Esophagus muscularis mucosa (tissue), 3 donors: ENCODE data around the gene TMA7.

Experiments used
- EP300 ChIP-seq: sonication (generic); formaldehyde crosslinking; IDR thresholded peaks from one replicate; pipeline ENCODE4 v1.6.1; 2017; ENCODE audit warnings: antibody characterized with exemption
- TF ChIP-seq, protein P1 (sequence below), 3 experiments: fragments of 200-600 bp in 2 of 3; fragments of 450-650 bp in 1 of 3; sonication (generic) in 2 of 3; IDR thresholded peaks; one replicate each; pipeline ENCODE4 v1.5.1; 2017 to 2019; ENCODE audit warnings: antibody characterized with exemption in 3 of 3, mild to moderate bottlenecking in 2 of 3, moderate library complexity in 1 of 3

DNA sequence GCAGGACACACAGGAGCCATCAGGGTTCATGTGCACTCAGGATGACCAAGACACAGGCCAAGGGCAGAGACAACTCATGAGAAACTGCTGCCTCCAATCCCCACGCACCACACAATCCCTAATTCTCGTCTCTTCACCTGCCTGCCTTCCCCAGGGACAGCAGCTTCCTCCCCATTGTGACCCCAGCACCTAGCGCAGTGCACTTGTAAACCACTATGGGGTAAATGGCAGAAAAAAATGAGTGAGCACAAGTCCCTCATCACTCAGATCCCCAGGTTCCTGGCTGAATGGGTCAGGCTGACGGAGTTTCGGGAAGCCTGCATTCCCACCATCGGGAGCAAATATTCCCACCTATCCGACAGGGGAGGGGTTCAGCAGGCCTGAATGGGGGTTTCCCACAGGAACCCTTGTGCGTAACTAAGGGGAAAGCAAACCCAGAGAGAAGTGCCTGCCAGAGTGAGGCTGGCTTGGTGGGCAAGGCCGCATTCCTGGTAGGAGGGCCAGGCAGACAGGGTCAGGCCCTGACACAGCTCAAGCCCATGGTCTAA, 28.9 kb upstream of the TMA7 start:
- TF ChIP-seq, protein P1, sequence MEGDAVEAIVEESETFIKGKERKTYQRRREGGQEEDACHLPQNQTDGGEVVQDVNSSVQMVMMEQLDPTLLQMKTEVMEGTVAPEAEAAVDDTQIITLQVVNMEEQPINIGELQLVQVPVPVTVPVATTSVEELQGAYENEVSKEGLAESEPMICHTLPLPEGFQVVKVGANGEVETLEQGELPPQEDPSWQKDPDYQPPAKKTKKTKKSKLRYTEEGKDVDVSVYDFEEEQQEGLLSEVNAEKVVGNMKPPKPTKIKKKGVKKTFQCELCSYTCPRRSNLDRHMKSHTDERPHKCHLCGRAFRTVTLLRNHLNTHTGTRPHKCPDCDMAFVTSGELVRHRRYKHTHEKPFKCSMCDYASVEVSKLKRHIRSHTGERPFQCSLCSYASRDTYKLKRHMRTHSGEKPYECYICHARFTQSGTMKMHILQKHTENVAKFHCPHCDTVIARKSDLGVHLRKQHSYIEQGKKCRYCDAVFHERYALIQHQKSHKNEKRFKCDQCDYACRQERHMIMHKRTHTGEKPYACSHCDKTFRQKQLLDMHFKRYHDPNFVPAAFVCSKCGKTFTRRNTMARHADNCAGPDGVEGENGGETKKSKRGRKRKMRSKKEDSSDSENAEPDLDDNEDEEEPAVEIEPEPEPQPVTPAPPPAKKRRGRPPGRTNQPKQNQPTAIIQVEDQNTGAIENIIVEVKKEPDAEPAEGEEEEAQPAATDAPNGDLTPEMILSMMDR (IDR thresholded peaks at IDR 0.05) = no peak
- no peak for TF ChIP-seq EP300
